IMR-90 (cell line): Measurements from ENCODE around the gene PLIN4. TPM values are rescaled to one million over a fixed set of nuclear protein-coding genes. Genes with fewer than 3 reads are reported as not detected.

Experiments
- ATAC-seq: fragments of 200-7000 bp; cut with Tn5 transposase; 2 replicates; pipeline ENCODE4 v1.9.1; 2020; ENCODE audit warnings: low read depth, mild to moderate bottlenecking, moderate library complexity
- BruUV-seq: library from RNA; stranded (reverse); fragments of 400-500 nt; replicated peaks from 2 replicates; lab custom pipeline; 2021; lab: Mats Ljungman, UMichigan
- CTCF ChIA-PET: fragments of 300-600 bp; formaldehyde crosslinking; extraction: SDS; loops from one replicate; lab custom pipeline; 2021; ENCODE audit warnings: antibody characterized with exemption; lab: Yijun Ruan, JAX
- POLR2A ChIA-PET: fragments of 300-600 bp; sonication (Branson Sonifier 250); formaldehyde crosslinking; loops from one replicate; lab custom pipeline; 2022; ENCODE audit warnings: antibody characterized with exemption; ENCODE audit not compliant: unreplicated experiment; lab: Charles Lee
- DNase-seq: peaks from one replicate; pipeline ENCODE4 v3.0.0; 2013
- H2AFZ ChIP-seq: replicated peaks from 2 replicates; pipeline ENCODE3; 2013; ENCODE audit warnings: low read length, mild to moderate bottlenecking; ENCODE audit not compliant: poor library complexity
- H2AK5ac ChIP-seq: 2 replicates; pipeline ENCODE4 v1.6.1; 2013; ENCODE audit warnings: low read depth, low read length, inconsistent platforms
- H2AK9ac ChIP-seq: replicated peaks from 2 replicates; pipeline ENCODE3; 2013; ENCODE audit warnings: mild to moderate bottlenecking, low read depth, low read length, moderate library complexity; ENCODE audit not compliant: poor library complexity
- H2BK120ac ChIP-seq: 2 replicates; pipeline ENCODE4 v1.6.1; 2013; ENCODE audit warnings: low read depth, low read length, inconsistent platforms
- H2BK15ac ChIP-seq: 3 replicates; pipeline ENCODE4 v1.6.1; 2013; ENCODE audit warnings: low read depth, low read length, inconsistent platforms
- H2BK20ac ChIP-seq: 2 replicates; pipeline ENCODE4 v1.6.1; 2013; ENCODE audit warnings: low read depth, mild to moderate bottlenecking, inconsistent platforms, low read length, moderate library complexity
- H2BK5ac ChIP-seq: 2 replicates; pipeline ENCODE4 v1.6.1; 2013; ENCODE audit warnings: mild to moderate bottlenecking, low read depth, low read length, inconsistent platforms; ENCODE audit not compliant: poor library complexity, severe bottlenecking
- H3K14ac ChIP-seq: replicated peaks from 2 replicates; pipeline ENCODE4 v1.6.1; 2013; ENCODE audit warnings: low read depth, low read length, inconsistent platforms
- H3K18ac ChIP-seq: 2 replicates; pipeline ENCODE4 v1.6.1; 2013; ENCODE audit warnings: low read depth, low read length, control low read depth
- H3K23ac ChIP-seq: 2 replicates; pipeline ENCODE4 v1.6.1; 2013; ENCODE audit warnings: low read depth, low read length, inconsistent platforms
- H3K27ac ChIP-seq: 2 replicates; pipeline ENCODE4 v1.5.1; 2013; ENCODE audit warnings: mild to moderate bottlenecking, control low read depth, low read length; ENCODE audit not compliant: insufficient read depth
- H3K27me3 ChIP-seq: 2 replicates; pipeline ENCODE4 v1.6.1; 2013; ENCODE audit warnings: low read length; ENCODE audit not compliant: control insufficient read depth, insufficient read depth
- H3K36me3 ChIP-seq: 2 replicates; pipeline ENCODE4 v1.6.1; 2013; ENCODE audit warnings: low read length, mixed read lengths; ENCODE audit not compliant: control insufficient read depth, insufficient read depth
- H3K4ac ChIP-seq: 2 replicates; pipeline ENCODE4 v1.6.1; 2013; ENCODE audit warnings: low read depth, low read length, inconsistent platforms
- H3K4me1 ChIP-seq: 2 replicates; pipeline ENCODE4 v1.6.1; 2013; ENCODE audit warnings: low read length, mixed read lengths; ENCODE audit not compliant: control insufficient read depth, insufficient read depth
- H3K4me2 ChIP-seq: 2 replicates; pipeline ENCODE4 v1.6.1; 2013; ENCODE audit warnings: low read depth, mild to moderate bottlenecking, control low read depth, low read length, moderate library complexity
- H3K4me3 ChIP-seq: 2 replicates; pipeline ENCODE4 v1.5.1; 2013; ENCODE audit warnings: low read depth, mild to moderate bottlenecking, control low read depth, low read length, moderate library complexity; ENCODE audit not compliant: insufficient read depth
- H3K56ac ChIP-seq: 2 replicates; pipeline ENCODE4 v1.6.1; 2013; ENCODE audit warnings: low read length, inconsistent platforms; ENCODE audit not compliant: insufficient read depth; ENCODE audit errors: extremely low read depth
- H3K79me1 ChIP-seq, 2 experiments: 2 replicates each; pipeline ENCODE4 v1.6.1; 2013; ENCODE audit warnings: low read length in 2 of 2, inconsistent platforms in 1 of 2, low read depth in 1 of 2
- H3K9ac ChIP-seq: 2 replicates; pipeline ENCODE4 v1.6.1; 2013; ENCODE audit warnings: low read depth, low read length, control low read depth
- H3K9me1 ChIP-seq: 2 replicates; pipeline ENCODE4 v1.6.1; 2013; ENCODE audit warnings: low read length, inconsistent platforms; ENCODE audit not compliant: insufficient read depth
- H3K9me3 ChIP-seq: 2 replicates; pipeline ENCODE4 v1.6.1; 2013; ENCODE audit warnings: low read length; ENCODE audit not compliant: control insufficient read depth, insufficient read depth
- H4K20me1 ChIP-seq: 2 replicates; pipeline ENCODE4 v1.6.1; 2013; ENCODE audit warnings: low read length, inconsistent platforms; ENCODE audit not compliant: insufficient read depth
- H4K5ac ChIP-seq: 2 replicates; pipeline ENCODE4 v1.6.1; 2013; ENCODE audit warnings: mild to moderate bottlenecking, low read depth, low read length, control low read depth
- H4K8ac ChIP-seq, 2 experiments: 2 replicates each; pipeline ENCODE4 v1.6.1; 2013; ENCODE audit warnings: low read depth in 2 of 2, low read length in 2 of 2, control low read depth in 1 of 2, inconsistent platforms in 1 of 2
- H4K91ac ChIP-seq: 2 replicates; pipeline ENCODE4 v1.6.1; 2013; ENCODE audit warnings: low read depth, low read length, inconsistent platforms; ENCODE audit not compliant: insufficient read depth
- CHD1 ChIP-seq: IDR thresholded peaks from 2 replicates; pipeline ENCODE4 v1.6.1; 2012; ENCODE audit warnings: low read depth, low read length, improper control_type of control experiment
- MAZ ChIP-seq: IDR thresholded peaks from 2 replicates; pipeline ENCODE4 v1.6.1; 2012; ENCODE audit warnings: low read depth, mild to moderate bottlenecking, low read length, improper control_type of control experiment, moderate library complexity, borderline replicate concordance
- NFE2L2 ChIP-seq: fragments of 150-350 bp; IDR thresholded peaks from 2 replicates; pipeline ENCODE4 v1.6.1; 2016; ENCODE audit warnings: low read depth, mild to moderate bottlenecking, low read length
- RAD21 ChIP-seq: IDR thresholded peaks from 2 replicates; pipeline ENCODE4 v1.6.1; 2012; ENCODE audit warnings: low read length, improper control_type of control experiment
- SMC3 ChIP-seq: fragments of 150-350 bp; IDR thresholded peaks from 2 replicates; pipeline ENCODE4 v1.6.1; 2016; ENCODE audit warnings: low read depth, mild to moderate bottlenecking, antibody characterized with exemption, low read length, moderate library complexity
- WGBS, 2 experiments: methylation state at CpG; one replicate each; pipeline versions ENCODE4 v1.1.5 to v1.1.7; 2013; ENCODE audit warnings: missing lambda C conversion rate in 2 of 2; ENCODE audit not compliant: insufficient read length in 1 of 2; ENCODE audit errors: extremely low coverage in 2 of 2; 5-methylcytosine and 5-hydroxymethylcytosine counted together
- dilution Hi-C: fragments of 300-500 bp; cut with HindIII; formaldehyde crosslinking; loops from one replicate; pipeline ENCODE4 v1.14.3; 2018; ENCODE audit warnings: low sequenced_read_pairs; ENCODE audit not compliant: unreplicated experiment
- in situ Hi-C: fragments of 300-500 bp; cut with MboI; formaldehyde crosslinking; loops from 3 replicates; pipeline ENCODE4 v1.14.3; 2019; ENCODE audit warnings: low sequenced_read_pairs, inconsistent platforms, mixed read lengths
- intact Hi-C: fragments of 100-400 bp; cut with micrococcal nuclease; formaldehyde crosslinking; loops from 2 replicates; pipeline ENCODE4 v1.10.0; 2022
- polyA plus RNA-seq, 3 experiments: library from polyadenylated mRNA; depleted of rRNA; stranded (reverse); fragments of >200 nt; gene quantifications; 2 replicates each; pipeline ENCODE4 v1.2.3, GENCODE V29; 2012; ENCODE audit warnings: low replicate concordance in 1 of 3
- total RNA-seq: library from RNA; depleted of rRNA; stranded (reverse); fragments of >200 nt; gene quantifications from 2 replicates; pipeline ENCODE4 v1.2.3, GENCODE V29; 2012
- TF ChIP-seq, protein P1 (sequence below): fragments of 150-350 bp; IDR thresholded peaks from 2 replicates; pipeline ENCODE4 v1.6.1; 2016; ENCODE audit warnings: low read depth, mild to moderate bottlenecking, low read length, moderate library complexity, borderline replicate concordance
- TF ChIP-seq, protein P2 (sequence below): conservative IDR thresholded peaks from 2 replicates; pipeline ENCODE4 v1.5.1; 2012; ENCODE audit warnings: mild to moderate bottlenecking, low read depth, low read length, improper control_type of control experiment

Gene PLIN4
- total and polyA plus RNA-seq, 2 of the 4 experiments (the other 2 are of a cell fraction) = under 0.01 to 0.09 TPM

DNA sequence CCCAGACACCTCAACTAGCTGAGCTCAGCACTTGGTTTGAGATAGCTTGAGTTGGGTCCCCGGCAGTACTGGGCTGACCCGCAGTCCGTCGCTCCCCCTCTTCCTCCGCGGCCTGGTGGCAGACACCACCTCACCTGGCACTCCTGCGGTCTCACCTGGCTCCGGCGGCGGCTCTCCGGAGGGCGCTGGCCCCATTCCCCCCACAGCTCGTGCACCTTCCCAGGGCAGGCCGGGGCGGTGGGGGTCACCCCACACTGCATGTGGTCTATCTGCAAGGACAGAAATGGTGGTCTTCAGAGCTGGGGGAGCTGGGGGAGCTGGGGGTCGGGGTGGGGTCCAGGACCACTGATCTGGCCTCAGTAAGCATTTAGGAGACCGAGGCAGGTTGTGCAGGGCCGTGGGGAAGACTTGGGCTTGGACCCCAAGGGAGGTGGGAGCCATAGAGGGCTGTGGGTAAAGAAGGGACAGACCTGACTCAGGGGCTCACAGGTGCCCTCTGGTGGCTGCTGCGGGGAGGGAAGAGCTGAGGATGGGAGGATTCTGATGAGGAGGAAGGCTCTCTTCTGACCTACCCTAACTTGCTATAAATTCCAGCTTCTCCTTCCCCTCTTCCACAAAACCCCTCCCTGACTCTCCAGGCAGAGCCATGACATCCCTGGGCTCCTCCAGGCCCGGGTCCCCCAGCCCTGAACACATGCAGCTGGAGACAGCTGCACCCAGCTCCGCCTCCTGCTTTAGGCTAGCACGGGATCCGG lies 6.7 kb upstream of the PLIN4 start:
- no peaks in the 10 kb centered on the region for H4K20me1 ChIP-seq
- no peaks in the 10 kb centered on the region for H3K9me3 ChIP-seq
- H4K5ac ChIP-seq = no peak overlapping the region
- no peak overlapping the region for H2BK15ac ChIP-seq
- no peak overlapping the region for H4K91ac ChIP-seq
- no peak overlapping the region for H3K4me3 ChIP-seq
- H2BK120ac ChIP-seq = no peak overlapping the region
- no peak for DNase-seq
- no peak overlapping the region for H3K27ac ChIP-seq
- H2AK5ac ChIP-seq = no peak overlapping the region
- peak overlapping the region; percentile 82 for H2AK9ac ChIP-seq
- H3K4me1 ChIP-seq = no peaks in the 10 kb centered on the region
- no peak overlapping the region for H3K56ac ChIP-seq
- H3K36me3 ChIP-seq = no peaks in the 10 kb centered on the region
- ATAC-seq = peak; percentile 71; the same call in 1 of the 2 replicates
- WGBS, 2 experiments = 80% methylated on average over 12 of the region's 23 CpGs; no CpG with 5 or more reads in 1 of the 2 experiments
- no peak overlapping the region for H2BK5ac ChIP-seq
- no peak overlapping the region for H2BK20ac ChIP-seq
- no peaks in the 10 kb centered on the region for H3K79me1 ChIP-seq
- ChIA-PET CTCF (interaction anchor here (0.5 to 1.5 kb wide), 6 partner anchors 10 to 109 kb away, joined by 3 to 6 read pairs (median 4); partner anchors contain the start of gene PLIN5), POLR2A (no interaction called here)
- TF ChIP-seq CHD1 = no peak
- 0 out of 2 replicates have a peak, but pooled peaks have one; percentile 23 for TF ChIP-seq MAZ
- TF ChIP-seq, protein P1, sequence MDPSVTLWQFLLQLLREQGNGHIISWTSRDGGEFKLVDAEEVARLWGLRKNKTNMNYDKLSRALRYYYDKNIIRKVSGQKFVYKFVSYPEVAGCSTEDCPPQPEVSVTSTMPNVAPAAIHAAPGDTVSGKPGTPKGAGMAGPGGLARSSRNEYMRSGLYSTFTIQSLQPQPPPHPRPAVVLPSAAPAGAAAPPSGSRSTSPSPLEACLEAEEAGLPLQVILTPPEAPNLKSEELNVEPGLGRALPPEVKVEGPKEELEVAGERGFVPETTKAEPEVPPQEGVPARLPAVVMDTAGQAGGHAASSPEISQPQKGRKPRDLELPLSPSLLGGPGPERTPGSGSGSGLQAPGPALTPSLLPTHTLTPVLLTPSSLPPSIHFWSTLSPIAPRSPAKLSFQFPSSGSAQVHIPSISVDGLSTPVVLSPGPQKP = no peak
- TF ChIP-seq NFE2L2 = no peak
- peak; percentile 56 for TF ChIP-seq SMC3
- TF ChIP-seq, protein P2, sequence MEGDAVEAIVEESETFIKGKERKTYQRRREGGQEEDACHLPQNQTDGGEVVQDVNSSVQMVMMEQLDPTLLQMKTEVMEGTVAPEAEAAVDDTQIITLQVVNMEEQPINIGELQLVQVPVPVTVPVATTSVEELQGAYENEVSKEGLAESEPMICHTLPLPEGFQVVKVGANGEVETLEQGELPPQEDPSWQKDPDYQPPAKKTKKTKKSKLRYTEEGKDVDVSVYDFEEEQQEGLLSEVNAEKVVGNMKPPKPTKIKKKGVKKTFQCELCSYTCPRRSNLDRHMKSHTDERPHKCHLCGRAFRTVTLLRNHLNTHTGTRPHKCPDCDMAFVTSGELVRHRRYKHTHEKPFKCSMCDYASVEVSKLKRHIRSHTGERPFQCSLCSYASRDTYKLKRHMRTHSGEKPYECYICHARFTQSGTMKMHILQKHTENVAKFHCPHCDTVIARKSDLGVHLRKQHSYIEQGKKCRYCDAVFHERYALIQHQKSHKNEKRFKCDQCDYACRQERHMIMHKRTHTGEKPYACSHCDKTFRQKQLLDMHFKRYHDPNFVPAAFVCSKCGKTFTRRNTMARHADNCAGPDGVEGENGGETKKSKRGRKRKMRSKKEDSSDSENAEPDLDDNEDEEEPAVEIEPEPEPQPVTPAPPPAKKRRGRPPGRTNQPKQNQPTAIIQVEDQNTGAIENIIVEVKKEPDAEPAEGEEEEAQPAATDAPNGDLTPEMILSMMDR = peak; percentile 66
- TF ChIP-seq RAD21 = peak; percentile 42
- intact Hi-C loops = no loop called here
- H3K27me3 ChIP-seq = peaks cover 18% of the 10 kb centered on the region
- no peak overlapping the region for H3K23ac ChIP-seq
- no peak overlapping the region for H4K8ac ChIP-seq
- peak overlapping the region; percentile 75 for H2AFZ ChIP-seq
- no peak overlapping the region for H3K14ac ChIP-seq
- no peak overlapping the region for H3K9ac ChIP-seq
- no peak overlapping the region for H3K18ac ChIP-seq
- H3K9me1 ChIP-seq = no peaks in the 10 kb centered on the region
- in situ Hi-C loops = no loop called here
- no peak overlapping the region for H3K4me2 ChIP-seq
- no peak overlapping the region for H3K4ac ChIP-seq
- dilution Hi-C loops = no loop called here
- no TSS peak for BruUV-seq
